ENCODE measurements around the gene TSPAN4.

TSPAN4 gene

GRCh38 chr11:889257-889656, 46.6 kb downstream of the TSPAN4 start:
- DNase-seq: no peak
- ATAC-seq: no peak

DNA sequence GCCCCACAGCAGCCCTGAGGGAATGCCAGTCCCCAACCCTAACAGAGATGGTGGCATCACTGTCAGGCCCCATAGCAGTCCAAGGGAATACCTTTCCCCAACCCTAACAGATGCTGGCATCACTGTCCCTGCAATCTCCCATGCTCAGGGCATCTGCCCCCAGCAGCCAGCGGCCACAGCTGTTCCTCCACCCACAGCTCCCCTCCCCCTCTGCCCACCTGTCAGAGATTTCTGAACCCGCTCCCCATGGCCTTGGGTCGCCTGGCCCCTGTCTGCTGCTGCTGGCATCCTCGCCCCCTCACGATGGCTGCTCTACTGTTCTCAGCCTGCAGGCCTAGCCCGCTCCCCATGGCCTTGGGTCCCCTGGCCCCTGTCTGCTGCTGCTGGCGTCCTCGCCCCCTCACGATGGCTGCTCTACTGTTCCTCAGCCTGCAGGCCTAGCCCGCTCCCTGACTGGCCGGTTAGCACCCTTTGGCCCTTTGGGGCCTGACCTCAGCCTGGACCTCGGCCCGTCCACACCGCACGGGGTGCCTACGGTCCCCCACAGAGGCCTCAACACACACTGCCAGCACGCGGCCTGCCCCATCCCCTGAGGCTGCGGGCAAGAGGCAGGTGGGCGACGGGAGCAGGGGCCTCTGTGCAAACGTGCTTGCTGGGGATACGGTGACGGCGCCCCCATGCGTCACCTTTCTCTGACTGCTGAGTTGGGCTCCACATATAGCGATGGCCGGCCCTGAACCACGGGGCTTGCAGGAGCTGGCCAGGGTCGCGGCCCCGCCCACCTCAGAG, 47.2 kb downstream of the TSPAN4 start:
- ATAC-seq (no peak), DNase-seq (no peak)

DNA sequence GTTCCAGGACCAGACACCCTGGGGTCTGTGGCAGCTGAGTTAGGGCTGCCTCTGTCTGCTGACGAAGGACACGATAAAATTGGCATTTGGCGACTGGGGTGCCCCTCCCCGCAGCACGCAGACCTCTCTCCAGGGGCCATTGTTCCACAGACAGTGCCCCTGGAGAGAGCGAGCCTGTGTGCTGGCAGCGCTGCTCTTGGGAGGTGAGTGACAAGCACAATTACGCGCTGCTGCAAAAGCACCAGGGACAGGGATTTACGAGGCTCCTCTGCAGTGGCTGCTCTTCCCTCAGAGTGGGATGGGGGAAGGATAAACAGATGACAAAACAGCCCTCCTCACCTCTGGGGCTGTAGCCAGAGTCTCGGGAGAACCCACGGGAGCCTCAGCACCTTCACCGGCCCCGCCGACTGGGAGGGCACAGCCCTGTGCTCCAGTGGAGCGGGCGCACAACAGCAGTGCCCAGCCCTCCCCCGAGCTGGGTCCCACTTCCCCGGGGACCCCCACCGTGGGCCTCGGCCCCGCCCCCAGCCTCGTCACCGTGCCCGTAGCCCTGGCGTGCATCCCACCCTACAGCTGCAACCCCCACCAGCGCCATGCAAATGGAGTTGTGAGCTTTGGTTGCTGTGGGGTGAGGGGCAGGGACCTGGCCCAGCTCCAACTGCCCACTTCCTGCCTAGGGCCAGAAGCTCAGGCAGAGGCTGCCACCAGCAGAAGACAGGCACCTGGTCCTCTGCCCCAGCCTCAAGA, 48.3 kb downstream of the TSPAN4 start:
- DNase-seq (no peak), ATAC-seq (no peak)

DNA sequence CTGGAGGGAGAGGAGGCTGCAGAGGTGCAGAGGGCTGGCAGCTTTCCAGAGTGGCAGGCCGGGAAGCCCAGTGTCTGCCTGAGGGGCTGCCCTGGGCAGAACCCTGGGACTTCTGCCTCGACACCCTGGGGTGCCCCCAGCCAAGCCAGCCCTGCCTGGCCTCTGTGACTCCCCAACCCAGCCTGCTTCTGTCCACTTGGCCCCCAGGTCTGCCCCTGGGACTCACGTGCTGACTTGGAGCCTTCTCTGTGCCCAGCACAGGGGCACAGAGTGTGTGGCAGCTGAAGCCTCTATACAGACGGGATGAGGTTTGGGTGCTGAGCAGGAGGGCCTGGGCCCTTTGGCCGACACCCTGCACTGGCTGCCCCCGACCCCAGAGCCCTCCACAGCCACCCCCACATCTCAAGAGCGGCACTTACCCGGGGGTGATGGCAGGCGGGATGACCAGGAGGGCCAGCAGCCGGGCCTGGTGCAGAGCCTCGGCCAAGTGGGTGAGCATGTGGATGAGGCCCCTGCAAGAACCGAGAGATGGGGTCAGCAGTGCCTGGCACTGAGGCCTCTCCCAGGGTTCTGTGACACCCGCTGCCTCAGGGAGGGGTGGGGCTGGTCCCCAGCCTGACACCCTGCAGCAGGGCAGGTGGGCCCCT, 50.5 kb downstream of the TSPAN4 start:
- DNase-seq: no peak
- no peak for ATAC-seq

- DNase-seq (no peak), ATAC-seq (peak; percentile 4)
These were observed 52.0 kb downstream of the TSPAN4 start for GRCh38 chr11:894575-895201.

GRCh38 chr11:895331-896110, 52.9 kb downstream of the TSPAN4 start:
- DNase-seq (no peak), ATAC-seq (no peak)

DNA sequence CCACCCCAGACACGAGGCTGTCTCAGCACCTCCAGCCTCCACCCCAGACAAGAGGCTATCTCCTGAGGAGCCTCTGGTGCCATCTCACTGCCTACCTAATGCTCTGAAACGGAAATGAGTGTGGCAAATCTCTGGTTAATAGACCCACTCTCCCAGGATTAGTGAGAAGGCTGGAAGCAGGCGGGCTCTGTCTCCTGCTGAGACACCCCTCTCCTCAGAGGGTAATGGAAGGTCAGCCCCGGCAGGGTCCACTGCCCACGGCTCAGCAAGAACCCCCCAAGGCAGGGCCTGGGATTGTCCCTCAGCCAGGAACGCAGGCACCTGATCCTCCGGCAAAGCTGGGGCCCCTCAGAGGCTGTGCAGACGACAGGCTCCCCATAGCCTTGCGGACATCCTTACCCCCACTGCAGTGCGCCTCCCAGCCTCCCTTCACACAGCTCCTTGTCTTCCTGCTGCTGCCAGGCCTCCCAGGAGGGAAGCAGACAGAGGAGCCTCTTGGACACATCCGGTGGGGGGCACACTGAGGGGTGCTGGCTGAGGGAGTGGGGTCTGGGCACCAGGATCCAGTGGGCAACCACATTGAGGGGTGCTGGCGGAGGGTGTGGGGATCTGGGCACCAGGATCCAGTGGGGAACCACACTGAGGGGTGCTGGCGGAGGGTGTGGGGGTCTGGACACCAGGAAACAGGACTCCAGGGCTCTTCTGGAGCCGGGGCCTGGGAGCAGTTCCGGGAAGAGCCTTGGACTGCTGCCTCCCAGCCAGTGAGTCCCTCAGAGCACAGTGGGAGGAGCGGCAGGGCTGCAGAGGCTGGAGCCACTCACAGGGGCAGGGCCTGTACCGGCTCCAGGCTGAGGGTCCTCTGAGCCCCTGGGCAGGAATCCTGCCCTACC, 54.8 kb downstream of the TSPAN4 start:
- no peak for ATAC-seq
- DNase-seq: no peak

- DNase-seq: no peak
- no peak for ATAC-seq
These were observed 55.5 kb downstream of the TSPAN4 start for GRCh38 chr11:898143-898511.

GRCh38 chr11:898540-899190, 56.0 kb downstream of the TSPAN4 start:
- no peak for DNase-seq
- no peak for ATAC-seq

DNA sequence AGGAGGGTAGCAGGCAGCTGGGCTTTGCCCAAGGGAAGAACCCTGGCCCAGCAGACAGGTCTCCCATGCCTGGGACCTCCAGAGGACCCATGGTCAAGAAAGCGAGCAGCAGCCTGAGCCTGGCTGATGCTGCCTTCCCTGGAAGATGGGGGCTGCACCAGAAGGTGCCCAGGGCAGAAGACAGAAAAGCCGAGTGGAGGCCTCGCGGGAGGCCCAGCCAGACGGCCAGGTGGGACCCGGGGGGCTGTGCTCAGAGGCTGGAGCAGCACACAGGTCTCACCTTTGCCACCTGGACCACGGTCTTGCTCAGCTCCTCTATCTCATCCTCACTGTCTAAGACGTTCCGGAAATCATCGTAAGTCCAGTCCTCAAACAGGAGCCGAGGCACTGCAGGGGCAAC, 57.1 kb downstream of the TSPAN4 start:
- DNase-seq: no peak

DNA sequence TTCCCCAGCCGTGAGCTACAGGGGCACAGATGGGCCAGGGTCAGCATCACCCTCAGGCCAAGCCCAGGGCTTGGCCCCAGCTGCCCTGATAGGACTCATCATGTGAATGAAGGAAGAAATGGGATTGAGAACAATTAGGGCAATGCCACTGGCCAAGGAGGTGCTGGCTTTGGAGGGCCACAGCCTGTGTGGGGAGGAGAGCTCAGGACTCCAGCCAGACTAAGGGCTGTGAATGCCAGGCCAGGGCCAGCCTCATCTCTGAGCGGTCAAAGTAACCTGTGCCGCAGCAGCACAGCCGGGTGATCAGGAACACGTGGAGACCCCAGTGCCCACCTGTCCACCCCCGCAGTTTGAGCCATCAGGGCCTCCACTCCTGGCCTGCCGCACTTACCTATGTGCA, 57.9 kb downstream of the TSPAN4 start:
- no peak for ATAC-seq

More for the DNA sequence above, 57.1 kb downstream of the TSPAN4 start:
- ATAC-seq: no peak

GRCh38 chr11:901452-902061, 58.9 kb downstream of the TSPAN4 start:
- DNase-seq: no peak
- ATAC-seq: no peak

More for the DNA sequence above, 57.9 kb downstream of the TSPAN4 start:
- DNase-seq: no peak

GRCh38 chr11:904380-904779, 61.7 kb downstream of the TSPAN4 start:
- ATAC-seq (no peak), DNase-seq (no peak)

DNA sequence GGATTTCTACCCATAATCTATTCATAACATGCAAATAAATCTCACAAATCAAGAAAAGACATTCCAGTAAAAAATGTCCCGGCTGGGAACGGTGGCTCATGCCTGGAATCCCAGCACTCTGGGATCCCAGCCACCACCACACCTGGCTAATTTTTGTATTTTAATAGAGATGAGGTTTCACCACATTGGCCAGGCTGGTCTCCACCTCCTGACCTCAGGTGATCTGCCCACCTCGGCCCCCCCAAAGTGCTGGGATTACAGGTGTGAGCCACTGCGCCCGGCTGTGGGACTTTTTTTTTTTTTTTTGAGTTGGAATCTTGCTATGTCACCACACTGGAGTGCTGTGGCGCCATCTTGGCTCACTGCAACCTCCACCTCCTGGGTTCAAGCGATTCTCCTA, 63.3 kb downstream of the TSPAN4 start:
- no peak for DNase-seq
- no peak for ATAC-seq

GRCh38 chr11:907668-908067, 65.0 kb downstream of the TSPAN4 start:
- ATAC-seq (no peak), DNase-seq (no peak)

DNA sequence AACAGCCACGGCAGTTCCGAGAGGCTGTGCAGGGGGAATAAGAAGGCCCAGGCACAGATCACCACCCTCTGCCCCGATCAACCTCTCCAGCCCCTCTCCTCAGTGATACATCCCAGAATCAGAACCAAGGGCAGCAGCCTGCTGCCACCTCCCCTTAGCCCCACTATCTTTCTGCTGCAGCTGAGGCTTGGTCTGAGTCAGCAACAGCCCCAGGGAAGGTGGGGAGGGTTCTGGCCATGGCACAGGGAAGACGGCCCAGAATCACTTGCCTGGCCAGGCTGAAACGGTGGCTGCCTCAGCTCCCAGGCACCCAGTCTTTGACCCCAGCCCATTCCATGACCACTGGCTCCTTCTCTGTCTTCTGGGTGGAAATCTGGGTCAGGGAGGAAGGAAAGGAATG, 65.6 kb downstream of the TSPAN4 start:
- no peak for DNase-seq
- no peak for ATAC-seq

- DNase-seq (no peak), ATAC-seq (no peak)
These were observed 66.8 kb downstream of the TSPAN4 start for GRCh38 chr11:909406-909805.

DNA sequence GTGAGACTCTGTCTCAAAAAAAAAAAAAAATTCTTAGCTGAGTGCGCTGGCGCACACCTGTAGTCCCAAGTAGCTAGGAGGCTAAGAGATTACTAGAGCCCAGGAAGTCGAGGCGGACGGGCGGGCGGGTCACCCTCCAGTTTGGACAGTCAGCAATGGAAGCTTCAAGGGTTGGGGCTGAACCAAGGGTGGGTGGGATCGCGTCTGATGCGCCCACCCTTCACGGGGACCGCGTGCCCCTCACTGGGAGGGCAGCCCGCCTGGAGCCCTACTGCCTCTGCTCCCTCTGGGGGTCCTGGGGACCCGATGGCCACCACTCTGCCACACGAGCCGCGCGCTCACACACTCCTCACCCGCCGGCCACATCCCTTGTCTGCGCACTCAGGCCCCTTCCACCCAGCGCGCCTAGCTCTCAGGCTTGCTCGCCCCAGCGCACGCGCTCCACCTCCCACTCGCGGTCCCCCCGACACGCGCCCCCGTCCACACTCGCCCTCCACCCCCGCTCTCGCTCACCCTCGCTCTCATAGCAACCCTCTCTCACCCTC, 67.5 kb downstream of the TSPAN4 start:
- ATAC-seq (peak; percentile 12), DNase-seq (peak; percentile 44)

- ATAC-seq: peak; percentile 98
These were observed 68.0 kb downstream of the TSPAN4 start, which contains the start of gene CHID1 for GRCh38 chr11:910589-911030. Gene CHID1 (minus strand): TSS chr11:910810. CDS start chr11:904816, 5,994 bp downstream.

More at GRCh38 chr11:910589-911030, 68.0 kb downstream of the TSPAN4 start, which contains the start of gene CHID1:
- peak; percentile 92 for DNase-seq
